K562 (cell line): Measurements from ENCODE around the gene GNPTAB. TPM values are rescaled to one million over a fixed set of nuclear protein-coding genes. Genes with fewer than 3 reads are reported as not detected.

ENCODE experiments used
- CBX3 ChIP-seq, 2 experiments: IDR thresholded peaks; 1 replicate in 1 of 2; 2 replicates in 1 of 2; pipeline ENCODE4 v1.6.1; 2012; ENCODE audit warnings: inconsistent platforms in 2 of 2, low read length in 2 of 2, borderline replicate concordance in 1 of 2, control low read depth in 1 of 2
- CXXC5 ChIP-seq: fragments of 250-450 bp; sonication (Bioruptor Pico); IDR thresholded peaks from 2 replicates; pipeline ENCODE4 v1.8.0; 2022; ENCODE audit warnings: inconsistent platforms, mild to moderate bottlenecking, moderate library complexity
- MYC ChIP-seq, 2 experiments: fragments of 250-450 bp in 1 of 2; sonication (Bioruptor Pico) in 1 of 2; IDR thresholded peaks; 2 replicates each; pipeline versions ENCODE4 v1.5.1 to v1.6.1; 2012 to 2021; ENCODE audit warnings: low read depth in 2 of 2, borderline replicate concordance in 1 of 2, improper control_type of control experiment in 1 of 2, low read length in 1 of 2, mild to moderate bottlenecking in 1 of 2, moderate library complexity in 1 of 2
- RBM34 ChIP-seq: fragments of 200-400 bp; formaldehyde crosslinking; IDR thresholded peaks from 2 replicates; pipeline ENCODE4 v1.6.1; 2018; ENCODE audit warnings: low read length, borderline replicate concordance; ENCODE audit not compliant: insufficient read depth
- RNF2 ChIP-seq: sonication (generic); IDR thresholded peaks from 2 replicates; pipeline ENCODE4 v1.6.1; 2016
- SIRT6 ChIP-seq: IDR thresholded peaks from one replicate; pipeline ENCODE4 v1.6.1; 2012; ENCODE audit warnings: low read depth, mild to moderate bottlenecking, control low read depth, inconsistent platforms, low read length, moderate library complexity
- TAF9B ChIP-seq: fragments of 450-650 bp; IDR thresholded peaks from 2 replicates; pipeline ENCODE4 v1.6.1; 2018; ENCODE audit warnings: mild to moderate bottlenecking; ENCODE audit not compliant: partially characterized antibody
- U2AF2 ChIP-seq: fragments of 200-400 bp; formaldehyde crosslinking; optimal IDR thresholded peaks from 2 replicates; pipeline ENCODE3; 2017; ENCODE audit warnings: low read depth, mild to moderate bottlenecking, low read length
- polyA plus RNA-seq, 8 experiments: library from polyadenylated mRNA; depleted of rRNA in 4 of 8; stranded (reverse) in 5 of 8; unstranded in 3 of 8; fragments of >200 nt; fragmentation: Nextera tagmentation in 2 of 8; fragmentation: Illumina TruSeq in 1 of 8; extraction: Ambion mirVana in 2 of 8; extraction: Trizol in 1 of 8; gene quantifications; 2 replicates each; pipeline versions ENCODE4 v1.2.1 to v1.2.3, GENCODE V29; 2011 to 2014; ENCODE audit warnings: inconsistent platforms in 1 of 8, missing spikeins in 1 of 8
- total RNA-seq, 7 experiments: library from RNA; depleted of rRNA in 6 of 7; stranded (reverse); fragments of >200 nt in 6 of 7; fragmentation: Illumina TruSeq in 2 of 7; extraction: Trizol in 2 of 7; gene quantifications; 2 replicates each; pipeline versions ENCODE4 v1.2.1 to v1.2.3, GENCODE V29; 2011 to 2021; ENCODE audit warnings: low replicate concordance in 1 of 7
- TF ChIP-seq, protein P1 (sequence below): fragments of 450-650 bp; formaldehyde crosslinking; IDR thresholded peaks from 2 replicates; pipeline ENCODE4 v1.4.0; 2020; ENCODE audit warnings: mild to moderate bottlenecking, moderate library complexity
- TF ChIP-seq, protein P2 (sequence below): fragments of 250-450 bp; sonication (Bioruptor Pico); IDR thresholded peaks from 2 replicates; pipeline ENCODE4 v1.8.0; 2022; ENCODE audit warnings: inconsistent platforms

The GNPTAB gene
- total and polyA plus RNA-seq, 9 of the 15 experiments (the other 6 are each of a cell fraction or from before 2014, with no cell fraction given): 5.9 to 23.2 (median 19.3) TPM

DNA sequence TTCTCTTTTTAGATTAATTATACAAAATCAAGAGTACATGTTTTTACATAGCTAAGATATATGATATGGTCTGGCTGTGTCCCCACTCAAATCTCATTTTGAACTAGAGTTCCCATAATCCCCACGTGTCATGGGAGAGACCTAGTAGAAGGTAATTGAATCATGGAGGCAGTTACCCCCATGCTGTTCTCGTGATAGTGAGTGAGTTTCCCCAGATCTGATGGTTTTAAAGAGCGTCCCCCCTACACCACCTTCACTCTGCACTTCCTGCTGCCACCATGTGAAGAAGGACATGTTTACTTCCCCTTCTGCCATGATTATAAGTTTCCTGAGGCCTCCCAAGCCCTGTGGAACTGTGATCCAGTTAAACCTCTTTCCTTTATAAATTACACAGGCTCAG is 25.2 kb upstream of the GNPTAB start (continued):
- TF ChIP-seq, protein P1, sequence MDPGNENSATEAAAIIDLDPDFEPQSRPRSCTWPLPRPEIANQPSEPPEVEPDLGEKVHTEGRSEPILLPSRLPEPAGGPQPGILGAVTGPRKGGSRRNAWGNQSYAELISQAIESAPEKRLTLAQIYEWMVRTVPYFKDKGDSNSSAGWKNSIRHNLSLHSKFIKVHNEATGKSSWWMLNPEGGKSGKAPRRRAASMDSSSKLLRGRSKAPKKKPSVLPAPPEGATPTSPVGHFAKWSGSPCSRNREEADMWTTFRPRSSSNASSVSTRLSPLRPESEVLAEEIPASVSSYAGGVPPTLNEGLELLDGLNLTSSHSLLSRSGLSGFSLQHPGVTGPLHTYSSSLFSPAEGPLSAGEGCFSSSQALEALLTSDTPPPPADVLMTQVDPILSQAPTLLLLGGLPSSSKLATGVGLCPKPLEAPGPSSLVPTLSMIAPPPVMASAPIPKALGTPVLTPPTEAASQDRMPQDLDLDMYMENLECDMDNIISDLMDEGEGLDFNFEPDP (CRISPR knock-in tag): no peak
- no peak for TF ChIP-seq RBM34
- TF ChIP-seq MYC (IDR thresholded peaks at IDR 0.05; ENCODE audit: low read depth, low read length): 0 out of 2 replicates have a peak, but pooled peaks have one; percentile 22
- no peak for TF ChIP-seq MYC (CRISPR knock-in tag; IDR thresholded peaks at IDR 0.05; ENCODE audit: borderline replicate concordance, low read depth)
- TF ChIP-seq, protein P2, sequence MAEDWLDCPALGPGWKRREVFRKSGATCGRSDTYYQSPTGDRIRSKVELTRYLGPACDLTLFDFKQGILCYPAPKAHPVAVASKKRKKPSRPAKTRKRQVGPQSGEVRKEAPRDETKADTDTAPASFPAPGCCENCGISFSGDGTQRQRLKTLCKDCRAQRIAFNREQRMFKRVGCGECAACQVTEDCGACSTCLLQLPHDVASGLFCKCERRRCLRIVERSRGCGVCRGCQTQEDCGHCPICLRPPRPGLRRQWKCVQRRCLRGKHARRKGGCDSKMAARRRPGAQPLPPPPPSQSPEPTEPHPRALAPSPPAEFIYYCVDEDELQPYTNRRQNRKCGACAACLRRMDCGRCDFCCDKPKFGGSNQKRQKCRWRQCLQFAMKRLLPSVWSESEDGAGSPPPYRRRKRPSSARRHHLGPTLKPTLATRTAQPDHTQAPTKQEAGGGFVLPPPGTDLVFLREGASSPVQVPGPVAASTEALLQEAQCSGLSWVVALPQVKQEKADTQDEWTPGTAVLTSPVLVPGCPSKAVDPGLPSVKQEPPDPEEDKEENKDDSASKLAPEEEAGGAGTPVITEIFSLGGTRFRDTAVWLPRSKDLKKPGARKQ: no peak
- no peak for TF ChIP-seq RNF2
- TF ChIP-seq CBX3 (IDR thresholded peaks at IDR 0.05; ENCODE audit: borderline replicate concordance in 1 of 2, low read length in 2 of 2): no peak
- no peak for TF ChIP-seq U2AF2
- 0 out of 2 replicates have a peak, but pooled peaks have one; percentile 1 for TF ChIP-seq CXXC5 (CRISPR knock-in tag)
- TF ChIP-seq SIRT6: no peak
- TF ChIP-seq TAF9B: peak; percentile 7
